ENCODE results near the gene FMOD.
A peak's percentile ranks its signal among the peaks of the same experiment; 100 is the strongest.

Gene FMOD

DNA sequence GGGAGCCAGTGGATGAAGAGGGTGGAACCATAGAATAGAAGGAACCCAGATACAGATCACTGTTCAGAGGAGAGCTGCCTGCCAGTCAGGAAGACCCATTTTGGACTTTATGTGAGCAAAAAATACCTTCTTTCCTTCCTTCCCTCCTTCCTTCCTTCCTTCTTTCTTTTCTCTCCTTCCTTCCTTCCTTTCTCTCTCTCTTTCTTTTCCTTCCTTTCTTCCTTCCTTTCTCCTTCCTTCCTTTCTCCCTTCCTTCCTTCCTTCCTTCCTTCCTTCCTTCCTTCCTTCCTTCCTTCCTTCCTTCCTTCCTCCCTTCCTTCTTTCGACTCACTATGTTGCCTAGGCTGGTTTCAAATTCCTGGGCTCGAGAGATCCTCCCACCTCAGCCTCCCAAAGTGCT is 22.1 kb upstream of the FMOD start:
- no peak overlapping the region for H3K4me3 ChIP-seq (ENCODE audit: low read depth, low read length)
- no peak overlapping the region for H3K9ac ChIP-seq (ENCODE audit: low read depth, low read length)
- no peaks in the 10 kb centered on the region for H3K27me3 ChIP-seq (ENCODE audit: control insufficient read depth, insufficient read depth, low read length)
- no peaks in the 10 kb centered on the region for H3K9me3 ChIP-seq (ENCODE audit: control insufficient read depth, insufficient read depth, low read length)
- H3K4me1 ChIP-seq (ENCODE audit: control insufficient read depth, insufficient read depth, low read length) = no peaks in the 10 kb centered on the region
- no peaks in the 10 kb centered on the region for H3K36me3 ChIP-seq (ENCODE audit: control insufficient read depth, insufficient read depth, low read length)

GRCh38 chr1:203371288-203371687 is 20.4 kb upstream of the FMOD start:
- no peak overlapping the region for H3K9ac ChIP-seq (ENCODE audit: low read depth, low read length)
- H3K27me3 ChIP-seq (ENCODE audit: control insufficient read depth, insufficient read depth, low read length) = no peaks in the 10 kb centered on the region
- H3K4me1 ChIP-seq (ENCODE audit: control insufficient read depth, insufficient read depth, low read length) = no peaks in the 10 kb centered on the region
- no peaks in the 10 kb centered on the region for H3K36me3 ChIP-seq (ENCODE audit: control insufficient read depth, insufficient read depth, low read length)
- H3K9me3 ChIP-seq (ENCODE audit: control insufficient read depth, insufficient read depth, low read length) = no peaks in the 10 kb centered on the region
- no peak overlapping the region for H3K4me3 ChIP-seq (ENCODE audit: low read depth, low read length)

DNA sequence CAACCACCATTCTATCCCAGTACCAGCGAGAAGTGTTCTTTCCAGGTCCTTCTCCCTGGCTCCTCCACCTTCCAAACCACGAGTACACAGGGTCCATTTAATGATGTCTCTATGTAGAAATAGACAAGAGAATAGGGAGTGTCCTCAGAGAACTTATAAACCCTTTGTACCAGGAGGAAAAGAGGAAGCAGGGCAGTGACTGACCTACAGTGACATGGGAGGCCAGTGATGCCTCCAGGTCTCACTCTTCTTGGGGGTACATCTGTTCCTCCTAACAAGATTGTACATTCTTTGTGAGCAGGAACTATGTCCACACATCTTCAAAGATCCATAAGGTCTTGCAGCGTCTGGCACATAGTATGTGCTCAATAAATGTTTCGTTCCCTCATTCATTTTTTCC is 18.7 kb upstream of the FMOD start:
- H3K4me1 ChIP-seq (ENCODE audit: control insufficient read depth, insufficient read depth, low read length) = no peaks in the 10 kb centered on the region
- H3K9me3 ChIP-seq (ENCODE audit: control insufficient read depth, insufficient read depth, low read length) = no peaks in the 10 kb centered on the region
- H3K9ac ChIP-seq (ENCODE audit: low read depth, low read length) = no peak overlapping the region
- no peaks in the 10 kb centered on the region for H3K36me3 ChIP-seq (ENCODE audit: control insufficient read depth, insufficient read depth, low read length)
- no peaks in the 10 kb centered on the region for H3K27me3 ChIP-seq (ENCODE audit: control insufficient read depth, insufficient read depth, low read length)
- no peak overlapping the region for H3K4me3 ChIP-seq (ENCODE audit: low read depth, low read length)

- no peaks in the 10 kb centered on the region for H3K4me1 ChIP-seq (ENCODE audit: control insufficient read depth, insufficient read depth, low read length)
- no peaks in the 10 kb centered on the region for H3K9me3 ChIP-seq (ENCODE audit: control insufficient read depth, insufficient read depth, low read length)
- H3K27me3 ChIP-seq (ENCODE audit: control insufficient read depth, insufficient read depth, low read length) = no peaks in the 10 kb centered on the region
- H3K9ac ChIP-seq (ENCODE audit: low read depth, low read length) = no peak overlapping the region
- no peak overlapping the region for H3K4me3 ChIP-seq (ENCODE audit: low read depth, low read length)
- H3K36me3 ChIP-seq (ENCODE audit: control insufficient read depth, insufficient read depth, low read length) = no peaks in the 10 kb centered on the region
Measured at GRCh38 chr1:203368624-203369451, 17.9 kb upstream of the FMOD start.

DNA sequence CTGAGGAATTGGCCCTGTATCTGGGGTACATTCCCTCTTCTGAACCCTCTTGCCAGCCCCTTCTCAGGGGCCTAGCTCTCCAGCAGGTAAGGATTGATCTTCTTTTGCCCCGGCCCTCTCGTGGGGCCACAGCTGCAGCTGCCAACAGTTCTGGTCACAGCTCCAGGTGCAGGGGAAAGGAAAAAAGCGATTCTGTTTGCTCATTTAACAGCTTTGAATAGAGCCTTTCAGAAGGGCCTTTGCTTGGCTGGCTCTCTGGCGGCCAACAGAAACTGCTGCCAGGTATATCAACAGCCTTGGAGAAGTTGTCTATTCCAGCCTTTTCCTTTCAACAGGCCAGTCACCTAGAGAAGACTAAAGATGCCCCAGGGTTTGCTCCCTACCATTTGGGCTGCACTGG is 16.1 kb upstream of the FMOD start:
- Histone ChIP-seq H3K4me3 (ENCODE audit: low read depth, low read length) (no peak overlapping the region), H3K27me3 (ENCODE audit: control insufficient read depth, insufficient read depth, low read length) (no peaks in the 10 kb centered on the region), H3K36me3 (ENCODE audit: control insufficient read depth, insufficient read depth, low read length) (no peaks in the 10 kb centered on the region), H3K9ac (ENCODE audit: low read depth, low read length) (peak overlapping the region; percentile 6), H3K9me3 (ENCODE audit: control insufficient read depth, insufficient read depth, low read length) (no peaks in the 10 kb centered on the region), H3K4me1 (ENCODE audit: control insufficient read depth, insufficient read depth, low read length) (no peaks in the 10 kb centered on the region)

DNA sequence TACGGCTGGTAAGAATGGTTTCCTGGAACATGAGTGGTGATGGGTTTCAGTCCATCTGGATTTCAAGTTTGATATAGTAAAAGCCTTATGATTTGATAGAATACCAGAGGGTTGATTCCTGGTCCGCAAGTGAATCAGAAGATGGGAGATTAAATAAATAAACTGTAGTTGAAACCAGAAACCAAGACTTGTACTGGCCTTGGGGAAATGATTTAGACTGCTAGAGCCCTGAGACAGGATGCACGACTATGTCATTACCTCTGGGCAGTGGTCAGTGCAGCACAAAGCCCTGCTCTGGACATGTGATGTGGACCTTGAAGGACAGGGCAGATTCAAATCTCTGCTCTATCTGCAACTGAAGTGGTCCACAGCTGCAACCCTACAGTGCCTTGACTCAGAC is 15.6 kb upstream of the FMOD start:
- Histone ChIP-seq H3K27me3 (ENCODE audit: control insufficient read depth, insufficient read depth, low read length) (peaks cover 3% of the 10 kb centered on the region), H3K4me3 (ENCODE audit: low read depth, low read length) (no peak overlapping the region), H3K4me1 (ENCODE audit: control insufficient read depth, insufficient read depth, low read length) (peaks cover 4% of the 10 kb centered on the region), H3K9me3 (ENCODE audit: control insufficient read depth, insufficient read depth, low read length) (no peaks in the 10 kb centered on the region), H3K9ac (ENCODE audit: low read depth, low read length) (no peak overlapping the region), H3K36me3 (ENCODE audit: control insufficient read depth, insufficient read depth, low read length) (no peaks in the 10 kb centered on the region)

- no peak overlapping the region for H3K4me3 ChIP-seq (ENCODE audit: low read depth, low read length)
- H3K36me3 ChIP-seq (ENCODE audit: control insufficient read depth, insufficient read depth, low read length) = no peaks in the 10 kb centered on the region
- peaks cover 6% of the 10 kb centered on the region for H3K27me3 ChIP-seq (ENCODE audit: control insufficient read depth, insufficient read depth, low read length)
- no peaks in the 10 kb centered on the region for H3K9me3 ChIP-seq (ENCODE audit: control insufficient read depth, insufficient read depth, low read length)
- no peak overlapping the region for H3K9ac ChIP-seq (ENCODE audit: low read depth, low read length)
- peaks cover 8% of the 10 kb centered on the region for H3K4me1 ChIP-seq (ENCODE audit: control insufficient read depth, insufficient read depth, low read length)
Measured at GRCh38 chr1:203364806-203365205, 13.9 kb upstream of the FMOD start.

GRCh38 chr1:203364094-203364801 is 13.3 kb upstream of the FMOD start:
- H3K9me3 ChIP-seq (ENCODE audit: control insufficient read depth, insufficient read depth, low read length) = no peaks in the 10 kb centered on the region
- no peak overlapping the region for H3K9ac ChIP-seq (ENCODE audit: low read depth, low read length)
- H3K27me3 ChIP-seq (ENCODE audit: control insufficient read depth, insufficient read depth, low read length) = peaks cover 6% of the 10 kb centered on the region
- peaks cover 8% of the 10 kb centered on the region for H3K4me1 ChIP-seq (ENCODE audit: control insufficient read depth, insufficient read depth, low read length)
- no peak overlapping the region for H3K4me3 ChIP-seq (ENCODE audit: low read depth, low read length)
- no peaks in the 10 kb centered on the region for H3K36me3 ChIP-seq (ENCODE audit: control insufficient read depth, insufficient read depth, low read length)

- Histone ChIP-seq H3K4me3 (ENCODE audit: low read depth, low read length) (no peak overlapping the region), H3K9ac (ENCODE audit: low read depth, low read length) (no peak overlapping the region), H3K27me3 (ENCODE audit: control insufficient read depth, insufficient read depth, low read length) (peaks cover 6% of the 10 kb centered on the region), H3K4me1 (ENCODE audit: control insufficient read depth, insufficient read depth, low read length) (peaks cover 8% of the 10 kb centered on the region), H3K9me3 (ENCODE audit: control insufficient read depth, insufficient read depth, low read length) (no peaks in the 10 kb centered on the region), H3K36me3 (ENCODE audit: control insufficient read depth, insufficient read depth, low read length) (no peaks in the 10 kb centered on the region)
Measured at GRCh38 chr1:203362720-203363025, 11.8 kb upstream of the FMOD start.

DNA sequence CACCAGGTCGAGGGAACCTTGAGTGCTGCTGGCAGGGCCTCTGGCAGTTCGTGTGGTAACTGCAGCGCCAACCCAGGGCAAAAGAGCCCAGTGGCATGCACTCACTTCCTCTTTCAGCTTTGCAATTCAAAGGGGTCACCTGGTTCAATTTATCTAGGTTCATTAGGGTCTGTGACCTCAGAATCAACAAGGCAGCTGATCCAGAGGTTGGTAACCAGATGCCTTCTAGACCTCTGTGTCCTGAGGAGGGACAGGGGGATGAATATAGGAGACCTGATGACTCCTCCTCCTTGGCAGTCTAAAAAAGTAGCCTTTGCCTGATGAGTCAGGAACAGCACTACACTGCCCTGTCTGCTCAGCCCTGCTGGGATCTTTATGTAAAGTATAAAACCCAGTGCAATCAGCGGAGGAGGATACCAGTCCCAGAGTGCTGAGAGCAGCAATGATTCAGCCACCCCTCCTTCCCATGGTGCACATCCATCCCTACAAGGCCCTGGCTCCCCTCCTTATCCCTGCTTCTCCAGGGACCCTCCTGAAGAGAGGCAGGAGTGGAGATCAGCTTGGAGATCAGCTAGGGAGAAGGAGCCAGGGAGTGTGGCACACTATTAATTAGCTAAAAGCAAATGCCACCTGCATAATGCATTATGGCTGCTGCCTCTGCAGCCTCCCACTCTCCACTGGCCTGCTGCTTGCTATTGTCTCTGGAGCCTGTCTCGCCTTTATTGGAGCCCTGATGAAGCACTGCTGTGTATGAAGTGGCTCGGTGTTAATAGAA is 11.2 kb upstream of the FMOD start:
- peaks cover 6% of the 10 kb centered on the region for H3K27me3 ChIP-seq (ENCODE audit: control insufficient read depth, insufficient read depth, low read length)
- H3K36me3 ChIP-seq (ENCODE audit: control insufficient read depth, insufficient read depth, low read length) = no peaks in the 10 kb centered on the region
- H3K4me3 ChIP-seq (ENCODE audit: low read depth, low read length) = no peak overlapping the region

GRCh38 chr1:203360547-203361185 is 9.7 kb upstream of the FMOD start:
- Histone ChIP-seq H3K9me3 (ENCODE audit: control insufficient read depth, insufficient read depth, low read length) (no peaks in the 10 kb centered on the region), H3K36me3 (ENCODE audit: control insufficient read depth, insufficient read depth, low read length) (no peaks in the 10 kb centered on the region), H3K4me1 (ENCODE audit: control insufficient read depth, insufficient read depth, low read length) (peaks cover 8% of the 10 kb centered on the region), H3K4me3 (ENCODE audit: low read depth, low read length) (no peak overlapping the region), H3K9ac (ENCODE audit: low read depth, low read length) (no peak overlapping the region), H3K27me3 (ENCODE audit: control insufficient read depth, insufficient read depth, low read length) (peaks cover 6% of the 10 kb centered on the region)

More for the DNA sequence above, 11.2 kb upstream of the FMOD start:
- Histone ChIP-seq H3K4me1 (ENCODE audit: control insufficient read depth, insufficient read depth, low read length) (peaks cover 8% of the 10 kb centered on the region), H3K9me3 (ENCODE audit: control insufficient read depth, insufficient read depth, low read length) (no peaks in the 10 kb centered on the region), H3K9ac (ENCODE audit: low read depth, low read length) (no peak overlapping the region)

All from iPS-15b (cell line).